NCI-H2171 treated with DMSO at 0.1 percent for 48 hours (cell line): ENCODE results near the gene NDUFAF2.

Experiments
- DNase-seq: peaks from one replicate; lab custom pipeline; 2025; lab: John Stamatoyannopoulos, UW

The NDUFAF2 gene

DNA sequence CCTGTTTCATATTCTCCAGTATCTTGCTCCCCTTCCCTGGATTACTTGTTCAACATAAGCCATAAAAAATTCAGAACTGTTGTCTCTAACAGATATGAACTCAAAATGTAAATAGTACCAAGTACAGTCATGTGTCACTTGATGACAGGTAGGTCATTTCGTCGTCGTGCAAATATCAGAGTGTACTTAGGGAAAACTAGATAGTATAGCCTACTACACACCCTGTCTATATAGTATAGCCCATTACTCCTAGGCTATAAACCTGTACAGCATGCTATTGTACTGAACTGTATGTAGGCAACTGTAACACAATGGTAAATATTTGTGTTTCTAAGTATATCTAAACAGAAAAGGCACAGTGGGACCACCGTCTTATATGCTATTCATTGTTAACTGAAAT, 178.1 kb downstream of the NDUFAF2 start:
- no peak for DNase-seq

- DNase-seq = peak; percentile 6
Measured at GRCh38 chr5:61130289-61130688, 185.3 kb downstream of the NDUFAF2 start.

- no peak for DNase-seq
Measured at GRCh38 chr5:61132559-61132958, 187.6 kb downstream of the NDUFAF2 start.

- no peak for DNase-seq
Measured at GRCh38 chr5:61137835-61138234, 192.8 kb downstream of the NDUFAF2 start.

- no peak for DNase-seq
Measured at GRCh38 chr5:61139094-61139873, 194.3 kb downstream of the NDUFAF2 start.

GRCh38 chr5:61139931-61140330, 194.9 kb downstream of the NDUFAF2 start:
- no peak for DNase-seq

DNA sequence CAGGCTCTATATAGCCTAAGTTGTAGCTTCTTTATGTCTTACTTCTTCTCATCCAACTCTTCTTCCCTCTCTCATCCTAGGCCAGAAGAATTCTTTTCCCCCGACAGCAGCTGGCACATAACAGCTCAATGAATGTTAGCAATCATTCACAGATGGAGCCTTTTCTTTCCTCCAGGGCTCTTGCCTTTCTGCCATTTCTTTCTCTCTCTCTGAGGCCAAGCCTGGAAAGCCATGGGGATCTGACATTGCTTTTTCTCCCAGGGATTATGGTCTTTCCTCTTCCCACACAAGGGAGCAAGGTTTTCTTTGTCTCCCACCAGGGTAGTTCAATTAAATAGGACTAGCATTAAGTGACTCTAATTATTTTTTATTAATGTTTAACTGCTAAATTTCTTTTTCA, 196.8 kb downstream of the NDUFAF2 start:
- DNase-seq = no peak

DNA sequence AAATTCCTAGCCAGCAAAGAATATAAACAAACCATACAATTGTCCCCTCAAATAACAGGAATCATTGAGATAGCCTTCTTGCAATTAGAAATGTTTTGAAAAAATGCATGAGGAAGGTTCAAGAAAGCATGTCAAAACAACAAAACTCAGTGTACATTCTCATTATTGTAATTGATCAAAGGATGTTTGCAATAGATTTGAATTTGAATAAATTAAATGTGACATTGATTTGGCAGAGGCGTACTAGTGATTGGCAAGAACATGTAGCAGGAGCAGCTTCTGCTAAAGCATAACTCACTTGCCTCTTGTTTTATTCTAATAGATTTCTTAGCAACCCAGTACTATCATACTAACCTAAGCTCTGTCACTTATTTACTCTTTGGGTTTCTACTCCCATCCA, 197.4 kb downstream of the NDUFAF2 start:
- no peak for DNase-seq

GRCh38 chr5:61142811-61143210, 197.8 kb downstream of the NDUFAF2 start:
- DNase-seq = no peak

GRCh38 chr5:61148515-61148914, 203.5 kb downstream of the NDUFAF2 start:
- no peak for DNase-seq

GRCh38 chr5:61151893-61152292, 206.9 kb downstream of the NDUFAF2 start:
- DNase-seq = no peak

- no peak for DNase-seq
Measured at GRCh38 chr5:61159070-61159469, 214.1 kb downstream of the NDUFAF2 start.

- no peak for DNase-seq
Measured at GRCh38 chr5:61159836-61160235, 214.8 kb downstream of the NDUFAF2 start.

GRCh38 chr5:61160497-61160896, 215.5 kb downstream of the NDUFAF2 start:
- DNase-seq = no peak

DNA sequence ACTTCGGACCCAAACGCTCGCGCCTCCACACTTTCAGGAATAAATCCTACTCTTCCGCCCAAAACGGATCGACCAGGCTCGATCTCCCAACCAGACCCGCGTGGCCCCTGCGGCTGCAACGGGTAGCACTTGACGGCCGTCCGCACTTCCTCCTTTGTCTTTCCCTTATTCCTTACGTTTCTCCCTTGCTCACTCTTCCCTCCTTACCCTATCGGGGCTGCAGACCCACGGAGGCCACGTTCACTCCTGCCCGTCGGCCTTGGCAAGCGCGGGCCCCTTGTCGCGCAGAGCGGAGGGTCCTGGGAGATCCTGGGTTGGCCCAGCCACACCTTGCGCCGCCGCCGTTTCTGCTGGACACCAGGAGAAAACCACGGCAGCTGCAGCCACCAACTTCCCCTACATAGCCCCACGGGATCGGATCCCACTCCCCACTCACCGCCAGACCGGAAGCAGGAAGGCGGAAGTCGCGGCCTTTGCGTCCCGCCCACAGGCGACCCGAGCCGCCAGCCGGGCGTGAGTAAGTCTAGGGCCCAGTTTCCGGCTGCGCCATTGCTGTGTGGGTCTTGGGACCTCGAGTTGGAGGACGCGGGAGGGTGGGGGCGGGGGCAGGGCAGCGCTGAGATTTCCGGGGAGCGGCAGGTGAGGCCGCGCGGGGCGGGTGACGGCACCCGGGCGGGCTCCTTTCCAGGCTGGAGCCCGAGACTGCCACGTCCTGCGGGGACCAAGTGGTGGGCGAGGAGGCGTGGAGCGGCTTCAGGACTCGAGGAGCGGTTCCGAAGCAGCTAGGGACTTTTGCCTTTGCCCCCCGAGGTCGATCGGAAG, 217.2 kb downstream of the NDUFAF2 start, which contains the start of gene SMIM15:
TSS of gene SMIM15 (minus strand) at position 459 of the 822 bp plus-strand sequence. CDS start 2,297 bp downstream, outside the sequence.
- DNase-seq = peak; percentile 77

GRCh38 chr5:61162832-61163567, 218.0 kb downstream of the NDUFAF2 start:
- peak; percentile 45 for DNase-seq

DNA sequence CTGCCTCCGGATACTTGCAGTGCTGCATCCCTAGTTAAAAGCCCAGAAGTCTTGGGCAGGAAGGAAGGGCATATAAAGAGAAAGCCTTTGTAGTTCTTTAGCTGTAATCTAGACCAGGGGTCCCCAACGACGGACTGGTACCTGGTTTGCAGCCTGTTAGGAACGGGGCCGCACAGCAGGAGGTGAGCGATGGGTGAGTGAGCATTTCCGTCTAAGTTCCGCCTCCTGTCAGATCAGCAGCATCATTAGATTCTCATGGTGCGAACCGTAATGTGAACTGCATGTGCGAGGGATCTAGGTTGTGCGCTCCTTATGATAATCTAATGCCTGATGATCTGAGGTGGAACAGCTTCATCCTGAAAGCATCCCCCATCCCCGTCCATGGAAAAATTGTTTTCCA, 218.9 kb downstream of the NDUFAF2 start:
- DNase-seq = no peak

DNA sequence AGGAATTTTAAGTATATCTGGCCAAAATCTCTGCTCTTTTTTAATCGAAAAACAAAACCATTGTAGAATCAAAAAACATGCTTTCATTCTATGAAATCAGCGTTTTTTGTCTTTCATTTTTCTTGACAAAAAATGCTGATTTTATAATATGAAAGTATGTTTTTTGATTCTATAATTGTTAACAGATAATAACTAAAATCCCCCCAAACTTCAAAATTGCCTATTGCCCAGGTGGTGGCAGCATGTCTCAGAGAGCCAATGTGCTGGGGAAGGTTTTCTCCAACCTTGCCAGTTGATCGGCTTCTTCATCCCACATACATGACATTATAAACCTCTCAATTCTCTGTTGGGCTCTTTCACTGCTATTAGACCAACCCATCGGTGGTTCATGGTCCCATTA, 222.4 kb downstream of the NDUFAF2 start:
- DNase-seq = peak; percentile 0

- no peak for DNase-seq
Measured at GRCh38 chr5:61168951-61169350, 223.9 kb downstream of the NDUFAF2 start.

DNA sequence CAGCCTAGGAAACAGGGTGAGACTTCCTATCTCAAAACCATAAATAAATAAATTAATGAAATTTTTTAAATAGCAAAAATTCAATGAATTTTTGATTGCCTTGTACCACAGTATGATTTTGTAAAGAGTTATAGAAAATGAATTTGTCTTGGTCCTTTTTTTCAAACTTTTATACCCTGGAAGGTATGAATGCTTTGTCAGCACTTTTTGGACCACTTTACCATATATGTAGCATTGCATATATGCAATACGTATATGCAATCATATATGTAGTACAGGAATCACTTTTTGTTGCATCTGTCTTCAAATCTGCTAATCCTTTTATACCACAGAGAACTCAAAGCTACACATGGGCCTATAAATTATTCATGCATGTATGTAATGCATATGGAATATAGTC, 226.5 kb downstream of the NDUFAF2 start:
- DNase-seq = no peak

DNA sequence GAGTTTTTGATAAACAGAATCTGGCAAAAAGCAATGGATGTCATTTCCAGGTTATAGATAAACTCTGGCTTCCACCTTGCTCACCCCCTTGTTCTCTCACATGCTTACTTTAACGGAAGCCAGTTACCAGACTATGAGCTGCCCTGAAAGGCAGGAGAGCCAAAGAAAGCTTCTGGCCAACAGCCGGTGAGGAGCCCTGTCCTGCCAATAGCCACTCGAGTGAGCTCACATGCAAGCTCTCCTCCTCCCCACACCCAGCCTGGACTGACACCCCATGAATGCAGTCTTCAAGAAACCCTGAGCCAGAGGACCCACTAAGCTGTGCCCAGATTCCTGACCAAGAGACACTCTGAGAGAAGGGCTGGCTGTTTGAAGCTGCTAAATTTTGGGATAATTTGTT, 231.6 kb downstream of the NDUFAF2 start:
- DNase-seq = no peak

- no peak for DNase-seq
Measured at GRCh38 chr5:61177070-61177469, 232.1 kb downstream of the NDUFAF2 start.
